PC-3 (cell line): ENCODE data around the gene HNRNPC.

Source experiments
- CTCF ChIP-seq: fragments of 300-600 bp; sonication (generic); conservative IDR thresholded peaks from 2 replicates; pipeline ENCODE4 v1.5.1; 2017; ENCODE audit warnings: antibody characterized with exemption, low read depth, mild to moderate bottlenecking, low read length
- EZH2phosphoT487 ChIP-seq: fragments of 300-600 bp; sonication (generic); IDR thresholded peaks from 2 replicates; pipeline ENCODE4 v1.6.1; 2018; ENCODE audit warnings: mild to moderate bottlenecking, antibody characterized with exemption, low read length, borderline replicate concordance

- no peak for TF ChIP-seq CTCF
- no peak for TF ChIP-seq EZH2phosphoT487
These were observed 77.9 kb downstream of the HNRNPC start for GRCh38 chr14:21191261-21191808.
